Glutamatergic neuron (in vitro differentiated cells): ENCODE measurements around the gene HBA1. TPM values are rescaled to one million over a fixed set of nuclear protein-coding genes. Genes with fewer than 3 reads are reported as not detected.
"Not testable (repeated sequence)": the region's sequence is repeated elsewhere in the genome, so short reads cannot be mapped to it uniquely, and the experiment has no call there.

ENCODE experiments used
- DNase-seq: peaks from one replicate; pipeline ENCODE4 v3.0.0; 2022
- H3K27ac Mint-ChIP-seq: one replicate; pipeline ENCODE4 v1.8.0; 2020; ENCODE audit warnings: mild to moderate bottlenecking, mixed read lengths, inconsistent platforms; ENCODE audit not compliant: unreplicated experiment
- H3K27me3 Mint-ChIP-seq: one replicate; pipeline ENCODE4 v1.8.0; 2020; ENCODE audit warnings: mild to moderate bottlenecking, moderate library complexity, mixed read lengths, inconsistent platforms; ENCODE audit not compliant: unreplicated experiment
- H3K36me3 Mint-ChIP-seq: one replicate; pipeline ENCODE4 v1.8.0; 2020; ENCODE audit warnings: mild to moderate bottlenecking, mixed read lengths, inconsistent platforms; ENCODE audit not compliant: unreplicated experiment
- H3K4me1 Mint-ChIP-seq: one replicate; pipeline ENCODE4 v1.8.0; 2020; ENCODE audit warnings: mild to moderate bottlenecking, low read depth, mixed read lengths, inconsistent platforms; ENCODE audit not compliant: unreplicated experiment
- H3K4me3 Mint-ChIP-seq: one replicate; pipeline ENCODE4 v1.8.0; 2020; ENCODE audit warnings: mild to moderate bottlenecking, mixed read lengths, inconsistent platforms; ENCODE audit not compliant: unreplicated experiment
- H3K9me3 Mint-ChIP-seq: one replicate; pipeline ENCODE4 v1.8.0; 2020; ENCODE audit warnings: mild to moderate bottlenecking, moderate library complexity, mixed read lengths, inconsistent platforms; ENCODE audit not compliant: unreplicated experiment
- CTCF ChIP-seq: fragments of 200-600 bp; sonication (generic); IDR thresholded peaks from one replicate; pipeline ENCODE4 v1.5.0; 2021; ENCODE audit not compliant: partially characterized antibody, unreplicated experiment
- total RNA-seq: library from RNA; stranded (reverse); fragmentation: NEBNext Ultra II Directional; extraction: Animal tissue kit (Norgen Biotek cat#: 25700); gene quantifications from one replicate; pipeline ENCODE4 v1.2.1, GENCODE V29; 2021; ENCODE audit not compliant: unreplicated experiment

Gene HBA1
- total RNA-seq, 1 donor from 2014 or later: 1.5 TPM

GRCh38 chr16:166375-167121, 9.9 kb upstream of the HBA1 start:
- Mint-ChIP-seq H3K27me3 (peaks cover 15% of the 10 kb centered on the region), H3K4me3 (peak overlapping the region; percentile 79), H3K27ac (peak overlapping the region; percentile 82), H3K4me1 (peaks cover 5% of the 10 kb centered on the region), H3K36me3 (peaks cover 5% of the 10 kb centered on the region), H3K9me3 (peaks cover 7% of the 10 kb centered on the region)
- peak; percentile 65 for DNase-seq
- TF ChIP-seq CTCF: no peak

DNA sequence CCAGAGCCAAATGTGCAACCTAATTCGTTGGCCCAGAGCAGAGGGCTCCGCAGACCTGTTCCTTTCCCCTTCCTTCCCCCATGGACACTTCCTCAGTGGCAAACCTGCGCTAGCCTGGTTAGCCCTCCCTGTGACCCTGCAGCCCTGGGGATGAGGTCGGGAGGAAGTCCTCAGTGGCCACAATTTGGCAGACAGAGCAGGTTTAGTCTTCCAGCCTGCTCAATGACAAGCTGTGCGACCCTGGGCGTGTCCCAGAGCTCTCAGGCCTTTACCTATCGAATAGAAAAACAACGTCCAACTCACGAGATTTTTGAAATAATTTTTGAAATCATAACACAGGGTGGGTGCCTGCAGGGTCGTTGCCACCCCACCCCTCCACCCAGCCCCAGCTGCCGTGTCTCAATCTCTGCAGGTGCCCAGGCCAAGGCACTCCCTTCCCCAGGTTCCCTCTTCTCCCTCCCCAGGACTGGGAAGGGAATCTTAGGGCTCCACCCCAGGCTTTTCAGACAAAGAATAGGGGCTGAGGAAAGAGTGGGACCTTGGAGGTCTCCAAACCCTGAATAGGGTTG, 9.3 kb upstream of the HBA1 start:
- Mint-ChIP-seq H3K27me3 (peaks cover 18% of the 10 kb centered on the region), H3K4me1 (peaks cover 5% of the 10 kb centered on the region), H3K4me3 (peak overlapping the region; percentile 79), H3K9me3 (peaks cover 7% of the 10 kb centered on the region), H3K27ac (peak overlapping the region; percentile 82), H3K36me3 (peaks cover 3% of the 10 kb centered on the region)
- DNase-seq: no peak
- no peak for TF ChIP-seq CTCF

DNA sequence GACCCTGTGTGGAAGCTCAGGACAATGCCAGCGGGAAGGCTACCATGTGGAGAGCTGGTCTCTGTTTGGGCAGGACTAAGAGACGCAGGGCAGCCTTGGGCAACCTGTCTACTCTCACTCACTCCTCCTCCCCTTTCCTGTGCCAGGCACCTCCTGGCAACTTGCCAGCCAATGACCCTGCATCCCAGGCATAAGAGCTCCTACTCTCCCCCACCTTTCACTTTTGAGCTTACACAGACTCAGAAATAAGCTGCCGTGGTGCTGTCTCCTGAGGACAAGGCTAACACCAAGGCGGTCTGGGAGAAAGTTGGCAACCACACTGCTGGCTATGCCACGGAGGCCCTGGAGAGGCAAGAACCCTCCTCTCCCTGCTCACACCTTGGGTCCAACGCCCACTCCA, 8.1 kb upstream of the HBA1 start:
- DNase-seq: no peak
- Mint-ChIP-seq H3K27me3 (peaks cover 18% of the 10 kb centered on the region), H3K9me3 (peaks cover 7% of the 10 kb centered on the region), H3K27ac (no peak overlapping the region), H3K36me3 (no peaks in the 10 kb centered on the region), H3K4me1 (peaks cover 5% of the 10 kb centered on the region), H3K4me3 (no peak overlapping the region)
- no peak for TF ChIP-seq CTCF

DNA sequence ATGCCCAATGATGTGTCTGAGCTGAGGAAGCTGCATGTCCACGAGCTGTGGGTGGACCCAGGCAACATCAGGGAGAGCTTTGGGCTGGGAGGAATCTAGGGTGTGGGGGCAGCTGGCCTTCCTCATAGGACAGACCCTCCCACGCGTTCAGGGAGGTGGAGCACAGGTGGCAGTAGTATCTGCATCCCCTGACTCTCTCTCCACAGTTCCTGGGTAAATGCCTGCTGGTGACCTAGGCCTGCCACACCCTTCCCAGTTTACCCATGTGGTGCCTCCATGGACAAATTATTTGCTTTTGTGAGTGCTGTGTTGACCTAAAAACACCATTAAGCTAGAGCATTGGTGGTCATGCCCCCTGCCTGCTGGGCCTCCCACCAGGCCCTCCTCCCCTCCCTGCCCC, 7.5 kb upstream of the HBA1 start:
- Mint-ChIP-seq H3K27ac (no peak overlapping the region), H3K36me3 (no peaks in the 10 kb centered on the region), H3K27me3 (peaks cover 18% of the 10 kb centered on the region), H3K4me3 (no peak overlapping the region), H3K9me3 (peaks cover 7% of the 10 kb centered on the region), H3K4me1 (peaks cover 5% of the 10 kb centered on the region)
- no peak for DNase-seq
- TF ChIP-seq CTCF: no peak

- not testable (repeated sequence) for DNase-seq, H3K27ac Mint-ChIP-seq, H3K4me3 Mint-ChIP-seq, H3K4me1 Mint-ChIP-seq, H3K36me3 Mint-ChIP-seq
- H3K9me3 Mint-ChIP-seq: peaks cover 11% of the 10 kb centered on the region
- H3K27me3 Mint-ChIP-seq: peaks cover 26% of the 10 kb centered on the region
Observed at GRCh38 chr16:170088-170507, 6.4 kb upstream of the HBA1 start.
